Measurements from ENCODE around the gene PGBD5. TPM values are rescaled to one million over a fixed set of nuclear protein-coding genes. Genes with fewer than 3 reads are reported as not detected.

PGBD5 gene
- total and polyA plus RNA-seq, 9 donors: 5.8 to 36.6 (median 23.7) TPM

DNA sequence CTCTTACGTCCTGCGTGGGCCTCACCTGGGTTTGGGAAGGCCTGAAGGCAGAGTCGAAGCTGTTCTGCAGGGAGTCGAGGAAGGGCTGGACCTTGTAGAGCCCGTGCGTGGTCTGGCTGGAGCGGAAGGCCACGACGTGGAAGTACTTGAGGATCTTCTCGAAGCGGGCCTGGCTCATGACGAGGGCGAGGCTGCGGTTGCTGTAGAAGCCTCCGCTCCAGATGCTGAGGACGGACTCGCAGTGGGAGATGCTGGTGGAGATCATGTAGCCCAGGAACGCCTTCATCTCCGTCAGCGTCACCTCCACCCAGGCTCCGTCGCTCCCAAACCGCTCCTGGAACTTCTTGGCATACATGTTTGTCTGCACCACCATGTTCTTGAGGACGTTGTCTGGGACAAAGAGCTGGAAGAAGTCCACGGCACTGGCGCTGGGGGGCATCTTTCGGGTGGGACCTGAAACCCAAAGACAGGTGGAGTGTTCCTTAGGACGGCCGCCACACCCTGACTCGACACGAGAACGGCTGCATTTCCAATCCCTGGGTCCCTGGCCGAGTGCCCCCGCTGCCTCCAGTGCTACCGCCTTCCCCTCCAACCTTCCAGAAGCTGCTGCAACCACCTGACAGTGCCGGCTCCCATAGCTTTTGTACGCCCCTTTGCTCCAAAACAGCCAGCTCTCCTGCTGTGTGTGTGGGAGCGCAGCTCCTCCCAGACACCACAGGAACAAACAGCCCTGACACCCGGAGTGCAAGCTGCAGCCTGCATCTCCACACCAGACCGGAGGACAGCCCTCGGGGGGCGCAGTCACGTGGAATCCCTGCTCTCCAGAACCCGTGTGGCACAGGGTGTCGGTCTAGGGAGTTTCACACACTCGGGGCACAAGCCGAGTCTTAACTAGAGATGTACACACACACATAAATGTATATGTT lies 69.0 kb downstream of the PGBD5 start:
- Histone ChIP-seq H3K4me3 (ENCODE audit: low read length) (no peak overlapping the region), H3K27ac (ENCODE audit: low read length) (no peak overlapping the region)
- 88% methylated on average over 39 of the region's 47 CpGs for WGBS (ENCODE audit: insufficient coverage)

DNA sequence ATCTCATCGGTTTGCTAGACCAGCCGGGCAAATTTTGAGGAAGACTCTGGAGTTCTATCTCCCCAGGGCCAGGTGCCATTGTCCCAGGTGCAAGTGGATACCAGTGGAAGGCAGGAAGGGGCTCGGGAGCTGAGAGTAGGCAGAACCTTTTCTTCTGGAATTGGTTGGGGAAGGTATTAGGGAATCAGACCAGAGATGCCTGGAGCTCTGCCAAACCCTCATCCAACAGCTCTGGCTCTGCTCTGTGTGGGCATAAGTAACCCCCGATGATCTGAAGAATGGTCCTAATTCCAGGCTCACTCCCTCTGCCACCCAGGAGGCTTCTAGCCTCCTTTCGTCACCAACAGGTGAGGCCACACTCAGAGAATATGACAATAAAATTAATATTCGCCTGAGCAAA lies 69.9 kb downstream of the PGBD5 start:
- Histone ChIP-seq H3K36me3 (ENCODE audit: control insufficient read depth, insufficient read depth, low read length) (peaks cover 18% of the 10 kb centered on the region), H3K4me1 (ENCODE audit: control insufficient read depth, insufficient read depth, low read length) (no peaks in the 10 kb centered on the region), H3K9me3 (replicated peaks; ENCODE audit: control insufficient read depth, low read depth, low read length) (no peaks in the 10 kb centered on the region), H3K27ac (ENCODE audit: low read length) (no peak overlapping the region), H3K4me3 (ENCODE audit: low read length) (no peak overlapping the region), H3K27me3 (ENCODE audit: control insufficient read depth, insufficient read depth, low read length) (no peaks in the 10 kb centered on the region)
- WGBS (ENCODE audit: insufficient coverage): 86% methylated on average over 1 of the region's 6 CpGs
- no peak for DNase-seq

More for the DNA sequence above, 69.0 kb downstream of the PGBD5 start:
- Histone ChIP-seq H3K9me3 (replicated peaks; ENCODE audit: control insufficient read depth, low read depth, low read length) (no peaks in the 10 kb centered on the region), H3K4me1 (ENCODE audit: control insufficient read depth, insufficient read depth, low read length) (no peaks in the 10 kb centered on the region), H3K27me3 (ENCODE audit: control insufficient read depth, insufficient read depth, low read length) (no peaks in the 10 kb centered on the region), H3K36me3 (ENCODE audit: control insufficient read depth, insufficient read depth, low read length) (peaks cover 18% of the 10 kb centered on the region)
- no peak for DNase-seq

DNA sequence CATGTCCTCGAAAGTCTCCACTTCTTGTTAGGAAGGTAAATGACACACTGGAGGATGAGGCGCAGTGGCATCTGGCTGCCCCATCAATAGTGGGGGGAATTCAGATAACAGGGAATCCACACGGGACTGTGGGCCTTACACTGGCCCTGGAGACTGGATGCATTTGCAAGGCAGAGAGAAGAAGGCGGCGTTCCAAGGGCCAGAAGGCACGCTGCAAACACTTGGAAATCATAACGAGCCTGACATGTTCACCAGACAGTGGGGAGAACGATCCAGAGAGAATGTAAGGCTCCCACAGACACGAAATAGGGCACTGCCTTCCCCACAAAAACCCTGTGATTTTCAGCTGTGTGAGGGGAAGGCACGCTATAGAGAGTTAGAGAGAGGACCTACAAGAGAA lies 70.5 kb downstream of the PGBD5 start:
- peaks cover 20% of the 10 kb centered on the region for H3K36me3 ChIP-seq (ENCODE audit: control insufficient read depth, insufficient read depth, low read length)
- H3K27ac ChIP-seq (ENCODE audit: low read length): no peak overlapping the region
- no peaks in the 10 kb centered on the region for H3K9me3 ChIP-seq (replicated peaks; ENCODE audit: control insufficient read depth, low read depth, low read length)
- no peaks in the 10 kb centered on the region for H3K27me3 ChIP-seq (ENCODE audit: control insufficient read depth, insufficient read depth, low read length)
- DNase-seq: no peak
- H3K4me1 ChIP-seq (ENCODE audit: control insufficient read depth, insufficient read depth, low read length): no peaks in the 10 kb centered on the region
- H3K4me3 ChIP-seq (ENCODE audit: low read length): no peak overlapping the region
- 89% methylated on average over 6 of the region's 10 CpGs for WGBS (ENCODE audit: insufficient coverage)

DNA sequence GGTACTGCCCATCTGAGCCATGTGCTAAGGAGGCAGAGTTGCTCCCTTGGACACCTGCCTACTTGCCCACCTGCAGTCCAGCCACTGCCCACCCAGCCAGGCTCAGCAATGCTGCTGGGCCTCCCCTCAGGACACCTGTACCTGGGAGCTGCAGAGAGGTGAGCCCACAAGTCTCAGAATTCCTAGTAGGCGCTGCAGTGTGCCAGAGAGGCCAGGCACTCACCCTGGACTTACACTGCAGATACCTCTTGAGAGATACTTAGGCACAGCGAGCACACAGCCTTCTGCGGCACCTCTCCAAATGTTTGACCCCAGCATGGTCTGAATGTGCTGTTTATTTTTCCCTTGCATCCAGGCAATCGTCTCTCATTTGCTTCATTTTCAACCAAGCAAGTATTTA lies 71.0 kb downstream of the PGBD5 start:
- Histone ChIP-seq H3K27ac (ENCODE audit: low read length) (no peak overlapping the region), H3K9me3 (replicated peaks; ENCODE audit: control insufficient read depth, low read depth, low read length) (no peaks in the 10 kb centered on the region), H3K4me1 (ENCODE audit: control insufficient read depth, insufficient read depth, low read length) (no peaks in the 10 kb centered on the region), H3K4me3 (ENCODE audit: low read length) (no peak overlapping the region), H3K27me3 (ENCODE audit: control insufficient read depth, insufficient read depth, low read length) (no peaks in the 10 kb centered on the region), H3K36me3 (ENCODE audit: control insufficient read depth, insufficient read depth, low read length) (peaks cover 24% of the 10 kb centered on the region)
- no peak for DNase-seq
- WGBS (ENCODE audit: insufficient coverage): 88% methylated on average over 4 of the region's 4 CpGs

- Histone ChIP-seq H3K9me3 (replicated peaks; ENCODE audit: control insufficient read depth, low read depth, low read length) (no peaks in the 10 kb centered on the region), H3K4me1 (ENCODE audit: control insufficient read depth, insufficient read depth, low read length) (no peaks in the 10 kb centered on the region), H3K4me3 (ENCODE audit: low read length) (no peak overlapping the region), H3K27me3 (ENCODE audit: control insufficient read depth, insufficient read depth, low read length) (no peaks in the 10 kb centered on the region), H3K27ac (ENCODE audit: low read length) (no peak overlapping the region), H3K36me3 (ENCODE audit: control insufficient read depth, insufficient read depth, low read length) (peaks cover 30% of the 10 kb centered on the region)
- 58% methylated on average over 2 of the region's 4 CpGs for WGBS (ENCODE audit: insufficient coverage)
- no peak for DNase-seq
Observed at GRCh38 chr1:230354005-230354404, 72.1 kb downstream of the PGBD5 start.

DNA sequence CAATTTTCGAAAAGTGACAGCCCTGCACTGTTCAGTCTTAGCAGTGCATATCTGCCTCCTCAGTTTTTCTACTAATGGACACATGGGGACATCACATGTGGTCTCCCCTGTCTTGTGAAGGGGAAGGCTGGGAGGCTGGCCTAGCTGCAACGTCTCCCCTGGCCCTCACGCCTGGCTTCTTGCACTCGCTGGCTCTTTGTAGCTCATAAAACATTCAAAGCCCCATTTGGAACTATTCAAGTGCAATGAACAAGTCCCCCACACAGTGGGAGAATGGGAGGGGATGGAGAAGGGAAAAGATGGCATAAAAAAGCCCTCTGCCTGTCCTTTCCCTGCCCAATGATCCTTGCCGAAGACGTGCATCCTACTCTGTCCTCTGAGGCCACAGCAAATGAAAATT lies 73.6 kb downstream of the PGBD5 start:
- Histone ChIP-seq H3K36me3 (ENCODE audit: control insufficient read depth, insufficient read depth, low read length) (peaks cover 30% of the 10 kb centered on the region), H3K4me3 (ENCODE audit: low read length) (no peak overlapping the region), H3K9me3 (replicated peaks; ENCODE audit: control insufficient read depth, low read depth, low read length) (no peaks in the 10 kb centered on the region), H3K4me1 (ENCODE audit: control insufficient read depth, insufficient read depth, low read length) (no peaks in the 10 kb centered on the region), H3K27ac (ENCODE audit: low read length) (no peak overlapping the region), H3K27me3 (ENCODE audit: control insufficient read depth, insufficient read depth, low read length) (no peaks in the 10 kb centered on the region)
- WGBS (ENCODE audit: insufficient coverage): no CpG with 5 or more reads among the region's 6 CpGs
- DNase-seq: no peak

GRCh38 chr1:230351983-230352382 lies 74.1 kb downstream of the PGBD5 start:
- H3K27me3 ChIP-seq (ENCODE audit: control insufficient read depth, insufficient read depth, low read length): no peaks in the 10 kb centered on the region
- peaks cover 29% of the 10 kb centered on the region for H3K36me3 ChIP-seq (ENCODE audit: control insufficient read depth, insufficient read depth, low read length)
- H3K27ac ChIP-seq (ENCODE audit: low read length): no peak overlapping the region
- H3K4me1 ChIP-seq (ENCODE audit: control insufficient read depth, insufficient read depth, low read length): no peaks in the 10 kb centered on the region
- H3K4me3 ChIP-seq (ENCODE audit: low read length): no peak overlapping the region
- no peaks in the 10 kb centered on the region for H3K9me3 ChIP-seq (replicated peaks; ENCODE audit: control insufficient read depth, low read depth, low read length)
- WGBS (ENCODE audit: insufficient coverage): 67% methylated on average over 1 of the region's 6 CpGs
- no peak for DNase-seq

DNA sequence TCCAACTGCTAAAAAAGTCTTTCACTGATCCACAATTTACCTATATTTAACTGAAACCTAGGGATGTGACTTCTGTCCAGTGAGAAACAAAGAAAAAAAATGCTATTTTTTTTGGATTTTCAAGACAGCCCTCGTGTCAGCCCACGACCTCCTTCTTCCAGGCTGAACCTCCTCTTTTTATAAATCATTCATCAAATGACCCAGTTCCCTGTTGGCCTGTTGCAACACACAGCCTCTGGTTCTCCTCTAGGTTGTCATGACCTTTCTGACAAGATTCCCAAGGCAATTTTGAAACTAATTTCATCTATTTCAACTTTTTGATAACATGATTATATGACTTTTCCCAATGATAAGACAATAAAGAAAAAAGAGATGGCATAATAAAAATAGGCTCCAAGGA lies 74.6 kb downstream of the PGBD5 start:
- H3K36me3 ChIP-seq (ENCODE audit: control insufficient read depth, insufficient read depth, low read length): peaks cover 25% of the 10 kb centered on the region
- DNase-seq: no peak
- no peaks in the 10 kb centered on the region for H3K27me3 ChIP-seq (ENCODE audit: control insufficient read depth, insufficient read depth, low read length)
- WGBS (ENCODE audit: insufficient coverage): 36% methylated on average over 2 of the region's 2 CpGs
- H3K27ac ChIP-seq (ENCODE audit: low read length): no peak overlapping the region
- H3K4me3 ChIP-seq (ENCODE audit: low read length): no peak overlapping the region
- H3K9me3 ChIP-seq (replicated peaks; ENCODE audit: control insufficient read depth, low read depth, low read length): no peaks in the 10 kb centered on the region
- no peaks in the 10 kb centered on the region for H3K4me1 ChIP-seq (ENCODE audit: control insufficient read depth, insufficient read depth, low read length)

- WGBS (ENCODE audit: insufficient coverage): 94% methylated on average over 13 of the region's 13 CpGs
- Histone ChIP-seq H3K27ac (ENCODE audit: low read length) (no peak overlapping the region), H3K4me3 (ENCODE audit: low read length) (no peak overlapping the region), H3K36me3 (ENCODE audit: control insufficient read depth, insufficient read depth, low read length) (peaks cover 17% of the 10 kb centered on the region), H3K9me3 (replicated peaks; ENCODE audit: control insufficient read depth, low read depth, low read length) (no peaks in the 10 kb centered on the region), H3K27me3 (ENCODE audit: control insufficient read depth, insufficient read depth, low read length) (no peaks in the 10 kb centered on the region), H3K4me1 (ENCODE audit: control insufficient read depth, insufficient read depth, low read length) (no peaks in the 10 kb centered on the region)
- DNase-seq: no peak
Observed at GRCh38 chr1:230350208-230350921, 75.8 kb downstream of the PGBD5 start.

GRCh38 chr1:230349020-230349393 lies 77.1 kb downstream of the PGBD5 start:
- DNase-seq: no peak
- Histone ChIP-seq H3K27me3 (ENCODE audit: control insufficient read depth, insufficient read depth, low read length) (no peaks in the 10 kb centered on the region), H3K9me3 (replicated peaks; ENCODE audit: control insufficient read depth, low read depth, low read length) (no peaks in the 10 kb centered on the region), H3K27ac (ENCODE audit: low read length) (no peak overlapping the region), H3K4me1 (ENCODE audit: control insufficient read depth, insufficient read depth, low read length) (peaks cover 7% of the 10 kb centered on the region), H3K4me3 (ENCODE audit: low read length) (no peak overlapping the region), H3K36me3 (ENCODE audit: control insufficient read depth, insufficient read depth, low read length) (peaks cover 16% of the 10 kb centered on the region)
- WGBS (ENCODE audit: insufficient coverage): no CpG with 5 or more reads among the region's 5 CpGs
